ENCODE data around the gene SCAP.

SCAP gene

DNA sequence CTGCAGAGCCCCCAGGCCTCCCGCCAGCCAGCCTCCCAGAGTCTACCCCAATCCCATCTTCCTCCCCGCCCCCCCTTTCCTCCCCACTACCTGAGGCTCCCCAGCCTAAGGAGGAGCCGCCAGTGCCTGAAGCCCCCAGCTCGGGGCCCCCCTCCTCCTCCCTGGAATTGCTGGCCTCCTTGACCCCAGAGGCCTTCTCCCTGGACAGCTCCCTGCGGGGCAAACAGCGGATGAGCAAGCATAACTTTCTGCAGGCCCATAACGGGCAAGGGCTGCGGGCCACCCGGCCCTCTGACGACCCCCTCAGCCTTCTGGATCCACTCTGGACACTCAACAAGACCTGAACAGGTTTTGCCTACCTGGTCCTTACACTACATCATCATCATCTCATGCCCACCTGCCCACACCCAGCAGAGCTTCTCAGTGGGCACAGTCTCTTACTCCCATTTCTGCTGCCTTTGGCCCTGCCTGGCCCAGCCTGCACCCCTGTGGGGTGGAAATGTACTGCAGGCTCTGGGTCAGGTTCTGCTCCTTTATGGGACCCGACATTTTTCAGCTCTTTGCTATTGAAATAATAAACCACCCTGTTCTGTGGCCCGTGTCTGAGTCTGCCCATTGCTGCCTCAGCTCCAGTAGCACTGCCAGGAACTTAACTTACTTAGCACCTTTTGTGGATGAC is 62.8 kb downstream of the SCAP start:
- no peak overlapping the region for H3K4me3 ChIP-seq (ENCODE audit: low read length)
- no peak for DNase-seq (ENCODE audit: low read depth)
- TF ChIP-seq, protein P1, sequence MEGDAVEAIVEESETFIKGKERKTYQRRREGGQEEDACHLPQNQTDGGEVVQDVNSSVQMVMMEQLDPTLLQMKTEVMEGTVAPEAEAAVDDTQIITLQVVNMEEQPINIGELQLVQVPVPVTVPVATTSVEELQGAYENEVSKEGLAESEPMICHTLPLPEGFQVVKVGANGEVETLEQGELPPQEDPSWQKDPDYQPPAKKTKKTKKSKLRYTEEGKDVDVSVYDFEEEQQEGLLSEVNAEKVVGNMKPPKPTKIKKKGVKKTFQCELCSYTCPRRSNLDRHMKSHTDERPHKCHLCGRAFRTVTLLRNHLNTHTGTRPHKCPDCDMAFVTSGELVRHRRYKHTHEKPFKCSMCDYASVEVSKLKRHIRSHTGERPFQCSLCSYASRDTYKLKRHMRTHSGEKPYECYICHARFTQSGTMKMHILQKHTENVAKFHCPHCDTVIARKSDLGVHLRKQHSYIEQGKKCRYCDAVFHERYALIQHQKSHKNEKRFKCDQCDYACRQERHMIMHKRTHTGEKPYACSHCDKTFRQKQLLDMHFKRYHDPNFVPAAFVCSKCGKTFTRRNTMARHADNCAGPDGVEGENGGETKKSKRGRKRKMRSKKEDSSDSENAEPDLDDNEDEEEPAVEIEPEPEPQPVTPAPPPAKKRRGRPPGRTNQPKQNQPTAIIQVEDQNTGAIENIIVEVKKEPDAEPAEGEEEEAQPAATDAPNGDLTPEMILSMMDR (conservative IDR thresholded peaks at IDR 0.05; ENCODE audit: low read depth, low read length) = no peak

DNA sequence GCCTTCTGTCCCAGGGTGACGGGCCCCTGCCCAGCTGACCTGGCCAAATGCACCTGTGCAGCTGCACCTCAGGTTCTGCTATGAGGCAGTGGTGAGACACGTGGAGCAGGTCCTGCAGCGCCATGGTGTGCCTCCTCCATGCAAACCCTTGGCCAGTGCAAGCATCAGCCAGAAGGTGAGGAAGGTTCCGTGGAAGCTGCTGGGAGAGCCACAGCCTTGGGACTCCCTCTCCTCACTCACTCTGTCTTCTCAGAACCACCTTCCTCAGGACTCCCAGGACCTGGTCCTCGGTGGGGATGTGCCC is 63.3 kb downstream of the SCAP start:
- no peak overlapping the region for H3K4me3 ChIP-seq (ENCODE audit: low read length)
- TF ChIP-seq, protein P1 (conservative IDR thresholded peaks at IDR 0.05; ENCODE audit: low read depth, low read length) = no peak
- no peak for DNase-seq (ENCODE audit: low read depth)

DNA sequence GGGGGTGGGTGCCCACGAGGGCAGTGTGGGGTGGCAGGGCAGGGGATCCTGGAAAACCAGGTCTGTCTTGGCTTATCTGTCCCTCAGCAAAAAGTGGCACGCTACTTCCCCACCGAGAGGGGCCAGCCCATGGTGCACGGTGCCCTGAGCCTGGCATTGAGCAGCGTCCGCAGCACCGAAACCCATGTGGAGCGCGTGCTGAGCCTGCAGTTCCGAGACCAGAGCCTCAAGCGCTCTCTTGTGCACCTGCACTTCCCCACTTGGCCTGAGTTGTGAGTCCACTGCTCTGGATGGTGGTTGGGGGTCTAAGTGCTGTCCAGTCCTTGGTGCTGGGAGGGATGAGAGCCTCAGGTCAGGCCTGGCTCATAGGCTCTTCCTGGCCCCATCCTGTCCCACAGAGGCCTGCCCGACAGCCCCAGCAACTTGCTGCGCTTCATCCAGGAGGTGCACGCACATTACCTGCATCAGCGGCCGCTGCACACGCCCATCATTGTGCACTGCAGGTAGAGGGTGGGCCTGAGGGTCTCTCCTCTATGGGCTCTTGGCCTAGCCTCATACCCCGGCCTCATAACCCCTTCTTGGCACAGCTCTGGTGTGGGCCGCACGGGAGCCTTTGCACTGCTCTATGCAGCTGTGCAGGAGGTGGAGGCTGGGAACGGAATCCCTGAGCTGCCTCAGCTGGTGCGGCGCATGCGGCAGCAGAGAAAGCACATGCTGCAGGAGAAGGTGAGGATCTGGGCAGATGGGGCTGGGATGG is 63.9 kb downstream of the SCAP start:
- no peak for DNase-seq (ENCODE audit: low read depth)
- TF ChIP-seq, protein P1 (conservative IDR thresholded peaks at IDR 0.05; ENCODE audit: low read depth, low read length) = no peak
- no peak overlapping the region for H3K4me3 ChIP-seq (ENCODE audit: low read length)

DNA sequence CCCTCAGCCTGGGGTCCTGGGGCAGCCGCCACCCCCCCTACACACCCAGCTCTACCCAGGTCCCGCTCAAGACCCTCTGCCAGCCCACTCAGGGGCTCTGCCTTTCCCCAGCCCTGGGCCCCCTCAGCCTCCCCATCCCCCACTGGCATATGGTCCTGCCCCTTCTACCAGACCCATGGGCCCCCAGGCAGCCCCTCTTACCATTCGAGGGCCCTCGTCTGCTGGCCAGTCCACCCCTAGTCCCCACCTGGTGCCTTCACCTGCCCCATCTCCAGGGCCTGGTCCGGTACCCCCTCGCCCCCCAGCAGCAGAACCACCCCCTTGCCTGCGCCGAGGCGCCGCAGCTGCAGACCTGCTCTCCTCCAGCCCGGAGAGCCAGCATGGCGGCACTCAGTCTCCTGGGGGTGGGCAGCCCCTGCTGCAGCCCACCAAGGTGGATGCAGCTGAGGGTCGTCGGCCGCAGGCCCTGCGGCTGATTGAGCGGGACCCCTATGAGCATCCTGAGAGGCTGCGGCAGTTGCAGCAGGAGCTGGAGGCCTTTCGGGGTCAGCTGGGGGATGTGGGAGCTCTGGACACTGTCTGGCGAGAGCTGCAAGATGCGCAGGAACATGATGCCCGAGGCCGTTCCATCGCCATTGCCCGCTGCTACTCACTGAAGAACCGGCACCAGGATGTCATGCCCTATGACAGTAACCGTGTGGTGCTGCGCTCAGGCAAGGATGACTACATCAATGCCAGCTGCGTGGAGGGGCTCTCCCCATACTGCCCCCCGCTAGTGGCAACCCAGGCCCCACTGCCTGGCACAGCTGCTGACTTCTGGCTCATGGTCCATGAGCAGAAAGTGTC is 64.7 kb downstream of the SCAP start:
- DNase-seq (ENCODE audit: low read depth) = no peak
- TF ChIP-seq, protein P1 (conservative IDR thresholded peaks at IDR 0.05; ENCODE audit: low read depth, low read length) = no peak

DNA sequence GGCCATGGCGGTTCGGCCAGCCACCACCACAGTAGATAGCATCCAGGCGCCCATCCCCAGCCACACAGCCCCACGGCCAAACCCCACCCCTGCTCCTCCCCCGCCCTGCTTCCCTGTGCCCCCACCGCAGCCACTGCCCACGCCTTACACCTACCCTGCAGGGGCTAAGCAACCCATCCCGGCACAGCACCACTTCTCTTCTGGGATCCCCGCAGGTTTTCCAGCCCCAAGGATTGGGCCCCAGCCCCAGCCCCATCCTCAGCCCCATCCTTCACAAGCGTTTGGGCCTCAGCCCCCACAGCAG is 65.4 kb downstream of the SCAP start:
- no peak overlapping the region for H3K4me3 ChIP-seq (ENCODE audit: low read length)
- TF ChIP-seq, protein P1 (conservative IDR thresholded peaks at IDR 0.05; ENCODE audit: low read depth, low read length) = no peak
- DNase-seq (ENCODE audit: low read depth) = no peak

More for the DNA sequence above, 64.7 kb downstream of the SCAP start:
- H3K4me3 ChIP-seq (ENCODE audit: low read length) = no peak overlapping the region

DNA sequence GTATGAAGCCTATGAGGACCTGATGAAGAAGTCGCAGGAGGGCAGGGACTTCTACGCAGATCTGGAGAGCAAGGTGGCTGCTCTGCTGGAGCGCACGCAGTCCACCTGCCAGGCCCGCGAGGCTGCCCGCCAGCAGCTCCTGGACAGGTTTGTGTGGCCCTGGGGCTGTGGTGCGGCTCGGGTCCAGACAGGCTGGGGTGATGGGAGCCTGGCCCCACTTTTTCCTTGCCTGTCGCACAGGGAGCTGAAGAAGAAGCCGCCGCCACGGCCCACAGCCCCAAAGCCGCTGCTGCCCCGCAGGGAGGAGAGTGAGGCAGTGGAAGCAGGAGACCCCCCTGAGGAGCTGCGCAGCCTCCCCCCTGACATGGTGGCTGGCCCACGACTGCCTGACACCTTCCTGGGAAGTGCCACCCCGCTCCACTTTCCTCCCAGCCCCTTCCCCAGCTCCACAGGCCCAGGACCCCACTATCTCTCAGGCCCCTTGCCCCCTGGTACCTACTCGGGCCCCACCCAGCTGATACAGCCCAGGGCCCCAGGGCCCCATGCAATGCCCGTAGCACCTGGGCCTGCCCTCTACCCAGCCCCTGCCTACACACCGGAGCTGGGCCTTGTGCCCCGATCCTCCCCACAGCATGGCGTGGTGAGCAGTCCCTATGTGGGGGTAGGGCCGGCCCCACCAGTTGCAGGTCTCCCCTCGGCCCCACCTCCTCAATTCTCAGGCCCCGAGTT is 65.9 kb downstream of the SCAP start:
- TF ChIP-seq, protein P1 (conservative IDR thresholded peaks at IDR 0.05; ENCODE audit: low read depth, low read length) = no peak
- DNase-seq (ENCODE audit: low read depth) = no peak
- H3K4me3 ChIP-seq (ENCODE audit: low read length) = no peak overlapping the region

Measured in retinal pigment epithelial cell (primary cell).